GM13977 (cell line): ENCODE data around the gene ELOB.
"Not testable (repeated sequence)": the region's sequence is repeated elsewhere in the genome, so short reads cannot be mapped to it uniquely, and the experiment has no call there.

Experiments used
- DNase-seq: peaks from one replicate; pipeline ENCODE4 v3.0.0; 2012; ENCODE audit warnings: low spot score
- in situ Hi-C: fragments of 300-500 bp; cut with MboI; formaldehyde crosslinking; loops from one replicate; pipeline ENCODE4 v1.12.0; 2022; ENCODE audit warnings: low sequenced_read_pairs, low pct_unique_long_range_greater_than_20kb, mixed read lengths, inconsistent platforms; ENCODE audit not compliant: unreplicated experiment
- TF ChIP-seq, protein P1 (sequence below): IDR thresholded peaks from 2 replicates; pipeline ENCODE4 v1.5.1; 2012; ENCODE audit warnings: mild to moderate bottlenecking, control low read depth; ENCODE audit not compliant: insufficient read depth; ENCODE audit errors: extremely low read depth, missing control alignments

Gene ELOB

GRCh38 chr16:2724816-2725348 is 52.2 kb downstream of the ELOB start:
- DNase-seq: no peak
- in situ Hi-C loops: no loop called here
- TF ChIP-seq, protein P1, sequence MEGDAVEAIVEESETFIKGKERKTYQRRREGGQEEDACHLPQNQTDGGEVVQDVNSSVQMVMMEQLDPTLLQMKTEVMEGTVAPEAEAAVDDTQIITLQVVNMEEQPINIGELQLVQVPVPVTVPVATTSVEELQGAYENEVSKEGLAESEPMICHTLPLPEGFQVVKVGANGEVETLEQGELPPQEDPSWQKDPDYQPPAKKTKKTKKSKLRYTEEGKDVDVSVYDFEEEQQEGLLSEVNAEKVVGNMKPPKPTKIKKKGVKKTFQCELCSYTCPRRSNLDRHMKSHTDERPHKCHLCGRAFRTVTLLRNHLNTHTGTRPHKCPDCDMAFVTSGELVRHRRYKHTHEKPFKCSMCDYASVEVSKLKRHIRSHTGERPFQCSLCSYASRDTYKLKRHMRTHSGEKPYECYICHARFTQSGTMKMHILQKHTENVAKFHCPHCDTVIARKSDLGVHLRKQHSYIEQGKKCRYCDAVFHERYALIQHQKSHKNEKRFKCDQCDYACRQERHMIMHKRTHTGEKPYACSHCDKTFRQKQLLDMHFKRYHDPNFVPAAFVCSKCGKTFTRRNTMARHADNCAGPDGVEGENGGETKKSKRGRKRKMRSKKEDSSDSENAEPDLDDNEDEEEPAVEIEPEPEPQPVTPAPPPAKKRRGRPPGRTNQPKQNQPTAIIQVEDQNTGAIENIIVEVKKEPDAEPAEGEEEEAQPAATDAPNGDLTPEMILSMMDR: no peak

DNA sequence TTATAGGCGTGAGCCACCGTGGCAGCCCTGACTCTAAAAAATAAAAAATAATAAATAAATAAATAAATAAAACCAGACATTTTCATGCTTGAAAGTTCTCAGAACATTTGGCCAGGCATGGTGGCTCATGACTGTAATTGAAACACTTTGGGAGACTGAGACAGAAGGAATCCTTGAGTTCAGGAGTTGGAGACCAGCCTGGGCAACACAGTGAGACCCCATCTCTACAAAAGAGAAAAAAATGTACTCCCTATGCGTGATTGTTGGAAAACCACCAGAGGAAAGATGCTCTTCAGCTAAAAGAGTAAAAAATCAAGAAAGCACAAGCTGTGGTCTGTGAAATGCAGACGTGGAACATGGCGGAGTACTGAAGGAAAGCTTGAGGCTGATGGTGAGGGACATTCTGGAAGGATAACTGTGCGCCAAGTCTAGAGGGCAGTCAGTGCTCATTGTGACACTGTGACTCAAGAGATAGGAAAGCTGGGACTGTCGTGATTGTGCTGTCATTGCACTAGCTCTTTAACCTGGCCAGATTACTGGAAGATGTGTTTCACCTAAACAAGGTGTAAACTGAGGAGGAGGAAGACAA is 52.9 kb downstream of the ELOB start:
- TF ChIP-seq, protein P1: no peak
- no peak for DNase-seq
- in situ Hi-C loops: no loop called here

GRCh38 chr16:2721634-2722173 is 55.4 kb downstream of the ELOB start:
- in situ Hi-C loops, DNase-seq: not testable (repeated sequence)
